GM19240 (cell line): ENCODE measurements around the gene VMAC.
A peak's percentile ranks its signal among the peaks of the same experiment; 100 is the strongest.
"Not testable (repeated sequence)": the region's sequence is repeated elsewhere in the genome, so short reads cannot be mapped to it uniquely, and the experiment has no call there.

ENCODE experiments used
- DNase-seq: peaks from one replicate; pipeline ENCODE4 v3.0.0; 2011; ENCODE audit warnings: low spot score; ENCODE audit not compliant: insufficient read length

VMAC gene

GRCh38 chr19:5904352-5905113 lies at the start of gene VMAC:
VMAC (plus strand) TSS chr19:5904872; CDS start chr19:5904891, 19 bp downstream.
- DNase-seq = peak; percentile 97

GRCh38 chr19:5855151-5855550 lies 49.5 kb upstream of the VMAC start:
- not testable (repeated sequence) for DNase-seq

GRCh38 chr19:5857203-5858081 lies 47.2 kb upstream of the VMAC start:
- DNase-seq = no peak

GRCh38 chr19:5863030-5863665 lies 41.5 kb upstream of the VMAC start:
- DNase-seq = no peak

GRCh38 chr19:5864013-5864720 lies 40.5 kb upstream of the VMAC start:
- no peak for DNase-seq

- no peak for DNase-seq
Measured at GRCh38 chr19:5864725-5865486, 39.8 kb upstream of the VMAC start.

GRCh38 chr19:5865772-5866171 lies 38.9 kb upstream of the VMAC start:
- no peak for DNase-seq

DNA sequence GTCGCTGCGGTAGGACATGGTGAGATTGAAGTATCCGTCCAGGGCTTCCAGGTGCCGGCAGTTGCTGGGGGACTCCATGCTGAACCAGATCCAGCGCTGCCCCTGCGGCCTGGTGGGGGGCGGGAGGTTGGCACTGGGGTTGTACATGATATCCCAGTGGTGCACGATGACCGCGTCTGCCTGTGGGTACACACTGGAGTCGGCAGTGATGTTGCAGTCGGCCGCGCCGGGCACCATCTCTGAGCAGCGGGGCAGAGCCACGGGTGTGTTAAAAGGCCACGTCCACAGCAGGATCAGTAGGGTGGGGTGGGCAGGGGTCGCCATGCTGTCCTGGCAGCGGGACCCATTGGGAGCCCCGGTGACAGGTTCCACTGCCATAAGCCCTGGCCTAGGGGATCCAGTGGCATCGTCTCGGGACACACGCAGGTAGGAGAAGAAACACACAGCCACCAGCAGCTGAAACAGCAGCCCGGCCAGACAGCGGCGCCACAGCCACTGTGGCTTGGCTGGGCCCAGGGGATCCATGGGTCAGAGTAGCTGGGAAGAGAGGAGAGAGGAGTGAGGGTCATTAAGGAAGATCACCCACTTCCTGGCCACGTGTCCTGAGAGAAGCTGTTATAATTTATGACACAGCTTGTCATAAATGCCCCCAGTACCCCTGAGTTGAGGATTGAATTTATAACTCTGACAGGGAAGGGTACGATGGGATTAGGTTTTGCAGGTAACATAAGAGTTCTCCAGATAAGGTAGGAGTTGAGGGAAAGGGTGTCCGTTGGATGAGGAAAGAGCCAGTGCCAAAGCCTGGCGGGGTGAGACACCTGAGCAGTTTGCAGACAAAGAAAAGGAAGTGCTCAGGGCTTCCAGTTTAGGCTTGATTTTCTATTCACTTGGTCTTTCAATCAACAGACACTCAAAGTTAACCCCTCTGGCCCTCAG lies 37.2 kb upstream of the VMAC start:
- DNase-seq = no peak

DNA sequence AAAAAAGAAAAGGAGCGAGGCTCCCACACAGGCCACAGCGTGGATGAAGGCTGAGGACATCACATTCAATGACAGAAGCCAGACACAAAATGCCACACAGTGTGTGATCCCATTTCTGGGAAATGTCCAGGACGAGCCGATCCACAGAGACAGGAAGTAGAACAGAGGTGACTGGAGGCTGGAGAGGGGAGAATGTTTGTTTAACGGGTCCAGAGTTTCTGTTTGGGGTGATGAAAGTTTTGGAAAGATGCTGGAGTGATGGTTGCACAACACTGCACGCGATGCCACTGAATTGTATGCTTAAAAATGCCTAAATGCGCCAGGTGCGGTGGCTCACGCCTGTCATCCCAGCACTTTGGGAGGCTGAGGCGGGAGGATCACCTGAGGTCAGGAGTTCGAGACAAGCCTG lies 33.7 kb upstream of the VMAC start:
- no peak for DNase-seq

GRCh38 chr19:5873617-5874199 lies 31.0 kb upstream of the VMAC start:
- DNase-seq = no peak

DNA sequence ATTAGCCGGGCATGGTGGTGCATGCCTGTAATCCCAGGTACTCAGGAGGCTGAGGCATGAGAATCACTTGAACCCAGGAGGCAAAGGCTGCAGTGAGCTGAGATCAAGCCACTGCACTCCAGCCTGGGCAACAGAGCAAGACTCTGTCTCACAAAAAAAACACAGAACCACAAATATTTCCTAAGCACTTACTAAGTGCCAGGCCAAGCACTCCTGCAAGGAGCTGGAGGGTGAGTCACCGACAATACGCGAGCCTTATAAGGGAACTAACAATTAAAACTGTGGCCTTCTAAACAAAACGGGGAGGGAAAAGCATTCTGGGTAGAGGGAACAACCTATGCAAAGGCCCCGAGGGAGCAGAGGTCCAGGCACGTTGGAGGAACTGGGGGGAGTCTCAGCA lies 30.2 kb upstream of the VMAC start:
- DNase-seq = not testable (repeated sequence)

GRCh38 chr19:5877427-5877826 lies 27.2 kb upstream of the VMAC start:
- no peak for DNase-seq

DNA sequence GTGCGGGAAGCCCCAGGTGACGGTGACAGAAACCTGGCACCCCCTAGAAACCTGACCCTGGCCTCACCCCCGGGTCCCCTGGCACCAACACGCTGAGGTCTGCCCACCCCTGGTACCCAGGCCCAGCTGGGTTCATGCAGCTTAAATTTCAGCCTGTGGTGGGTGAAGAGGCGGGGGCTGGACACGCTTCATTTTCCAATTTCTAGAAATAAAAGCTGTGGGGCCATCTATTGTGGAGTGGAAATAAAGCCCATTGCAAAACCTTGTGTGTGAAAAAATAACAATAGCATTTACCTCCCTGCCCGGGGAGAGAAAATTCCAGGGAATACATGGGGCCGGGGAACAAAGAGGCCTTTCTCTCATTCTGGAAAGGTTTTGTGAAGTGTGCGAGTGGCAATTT lies 26.8 kb upstream of the VMAC start:
- no peak for DNase-seq

DNA sequence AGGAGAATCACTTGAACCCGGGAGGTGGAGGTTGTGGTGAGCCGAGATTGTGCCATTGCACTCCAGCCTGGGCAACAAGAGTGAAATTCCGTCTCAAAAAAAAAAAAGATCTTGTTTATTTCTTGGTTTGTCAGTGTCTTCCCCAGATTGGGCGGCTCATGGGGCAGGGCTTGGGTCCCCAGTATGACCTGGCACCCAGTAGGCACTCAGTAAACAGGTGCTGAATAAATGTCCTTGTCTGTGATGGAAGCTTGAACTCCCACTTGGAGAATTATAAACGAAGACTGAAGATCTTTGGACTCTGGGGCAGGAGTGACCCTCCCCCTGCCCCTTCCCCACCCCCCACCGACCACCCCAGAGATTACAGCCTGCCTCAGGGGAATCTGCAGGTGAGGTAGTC lies 24.5 kb upstream of the VMAC start:
- DNase-seq = no peak

- no peak for DNase-seq
Measured at GRCh38 chr19:5880604-5881078, 24.0 kb upstream of the VMAC start.

- DNase-seq = no peak
Measured at GRCh38 chr19:5881543-5882299, 23.0 kb upstream of the VMAC start.

DNA sequence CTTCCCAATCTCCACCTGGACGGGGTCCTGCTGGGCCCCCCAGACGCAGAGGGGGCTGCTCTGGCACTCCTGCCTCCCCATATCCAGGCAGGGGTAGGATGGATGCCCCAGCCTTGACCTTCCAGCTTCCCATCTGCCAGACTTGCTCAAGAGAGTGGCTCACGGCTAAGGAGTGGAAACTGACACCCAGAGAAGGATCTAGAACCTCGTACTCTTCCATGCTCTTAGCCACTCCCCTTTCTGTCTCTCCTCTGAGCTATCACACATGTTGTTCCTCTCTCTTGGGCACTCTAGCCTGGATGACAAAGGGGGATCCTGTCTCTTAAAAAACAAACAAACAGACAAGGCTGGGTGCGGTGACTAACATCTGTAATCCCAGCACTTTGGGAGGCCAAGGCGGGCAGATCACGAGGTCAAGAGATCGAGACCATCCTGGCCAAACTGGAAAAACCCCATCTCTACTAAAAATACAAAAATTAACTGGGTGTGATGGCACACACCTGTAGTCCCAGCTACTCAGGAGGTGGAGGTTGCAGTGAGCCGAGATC lies 22.2 kb upstream of the VMAC start:
- no peak for DNase-seq
